ENCODE measurements around the gene TMEM132C. TPM values are rescaled to one million over a fixed set of nuclear protein-coding genes. Genes with fewer than 3 reads are reported as not detected.
"Not testable (repeated sequence)": the region's sequence is repeated elsewhere in the genome, so short reads cannot be mapped to it uniquely, and the experiment has no call there.

Gene TMEM132C
- total RNA-seq, 1 donor from 2014 or later: 0.64 TPM

DNA sequence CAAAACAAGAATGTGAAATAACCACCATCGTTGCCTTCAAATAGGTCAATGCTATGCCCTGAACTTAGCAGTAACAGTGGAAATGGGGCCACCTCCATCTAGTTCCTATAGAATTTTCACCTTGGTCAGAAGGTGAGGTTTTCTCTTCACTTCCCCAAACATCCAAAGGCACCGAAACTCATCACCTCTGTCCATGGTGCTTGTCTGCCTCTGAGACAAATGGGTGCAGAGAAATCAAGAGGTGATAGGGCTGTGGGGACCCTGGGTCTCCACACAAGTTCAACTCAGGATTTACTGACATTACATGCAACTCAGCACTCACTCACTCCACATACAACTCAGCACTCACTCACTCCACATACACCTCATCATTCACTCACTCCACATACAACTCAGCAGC lies 26.2 kb upstream of the TMEM132C start:
- TF ChIP-seq CTCF (IDR thresholded peaks at IDR 0.05): no peak
- Histone ChIP-seq H3K27me3 (no peaks in the 10 kb centered on the region), H3K4me3 (no peak overlapping the region), H3K9me3 (no peaks in the 10 kb centered on the region), H3K36me3 (no peaks in the 10 kb centered on the region), H3K4me1 (no peaks in the 10 kb centered on the region), H3K27ac (no peak overlapping the region)
- no peak for DNase-seq
- ATAC-seq: no peak
- intact Hi-C loops (cut with DNase I): no loop called here

- Histone ChIP-seq H3K36me3 (no peaks in the 10 kb centered on the region), H3K4me3 (no peak overlapping the region), H3K4me1 (no peaks in the 10 kb centered on the region), H3K27me3 (no peaks in the 10 kb centered on the region), H3K27ac (no peak overlapping the region), H3K9me3 (no peaks in the 10 kb centered on the region)
- no peak for DNase-seq
- TF ChIP-seq CTCF (IDR thresholded peaks at IDR 0.05): no peak
- intact Hi-C loops (cut with DNase I): no loop called here
- no peak for ATAC-seq
Observed at GRCh38 chr12:128245121-128245520, 21.8 kb upstream of the TMEM132C start.

DNA sequence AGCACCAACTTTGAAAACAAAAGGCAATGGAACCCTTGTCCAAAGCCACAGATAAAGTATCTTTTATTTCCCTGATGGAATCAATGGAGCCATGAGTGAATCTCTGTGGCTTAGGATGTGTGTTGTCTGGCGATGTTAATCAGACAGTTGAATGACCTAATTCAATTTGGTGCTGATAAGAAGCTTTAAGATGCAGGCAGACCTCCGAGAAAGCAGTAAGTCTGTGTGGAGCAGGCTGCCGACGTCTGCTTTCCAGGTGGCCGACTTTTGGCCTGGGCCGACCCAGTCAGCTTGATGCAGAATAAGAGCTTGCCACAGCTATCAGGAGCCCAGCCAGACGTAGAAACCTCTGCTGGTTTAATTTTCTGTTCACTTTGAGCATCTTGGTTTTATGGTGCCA lies 21.1 kb upstream of the TMEM132C start:
- TF ChIP-seq CTCF (IDR thresholded peaks at IDR 0.05): no peak
- Histone ChIP-seq H3K27me3 (no peaks in the 10 kb centered on the region), H3K27ac (no peak overlapping the region), H3K36me3 (no peaks in the 10 kb centered on the region), H3K4me3 (no peak overlapping the region), H3K9me3 (no peaks in the 10 kb centered on the region), H3K4me1 (no peaks in the 10 kb centered on the region)
- DNase-seq (no peak), ATAC-seq (no peak)
- intact Hi-C loops (cut with DNase I): no loop called here

DNA sequence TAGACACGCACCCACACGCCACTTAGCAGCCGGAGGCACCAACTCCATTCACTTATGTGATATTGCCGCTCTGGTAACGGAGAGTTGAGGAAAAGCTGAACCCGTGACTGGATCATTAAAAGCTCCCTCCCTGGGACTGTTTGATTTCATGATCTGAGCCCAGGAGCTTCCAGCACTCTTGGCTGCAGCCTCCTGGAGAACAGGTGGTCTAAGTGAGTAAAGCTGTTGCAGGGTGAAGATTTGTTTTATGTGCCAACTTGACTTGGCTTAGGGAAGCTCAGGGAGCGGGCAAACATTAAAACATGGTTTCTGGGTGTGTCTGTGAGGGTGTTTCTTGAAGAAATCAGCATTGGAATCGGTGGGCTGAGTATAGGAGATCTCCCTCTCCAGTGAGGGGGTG lies 16.9 kb upstream of the TMEM132C start:
- no peak for DNase-seq
- no peaks in the 10 kb centered on the region for H3K4me1 ChIP-seq
- H3K27me3 ChIP-seq: no peaks in the 10 kb centered on the region
- no peak overlapping the region for H3K4me3 ChIP-seq
- intact Hi-C loops (cut with DNase I): no loop called here
- H3K9me3 ChIP-seq: no peaks in the 10 kb centered on the region
- H3K36me3 ChIP-seq: no peaks in the 10 kb centered on the region
- H3K27ac ChIP-seq: no peak overlapping the region
- ATAC-seq: no peak
- TF ChIP-seq CTCF (IDR thresholded peaks at IDR 0.05): no peak

- H3K27ac ChIP-seq; H3K36me3 ChIP-seq; H3K4me3 ChIP-seq; intact Hi-C loops (cut with DNase I); DNase-seq; H3K9me3 ChIP-seq; H3K4me1 ChIP-seq; H3K27me3 ChIP-seq; ATAC-seq: not testable (repeated sequence)
Observed at GRCh38 chr12:128253829-128254228, 13.1 kb upstream of the TMEM132C start.

DNA sequence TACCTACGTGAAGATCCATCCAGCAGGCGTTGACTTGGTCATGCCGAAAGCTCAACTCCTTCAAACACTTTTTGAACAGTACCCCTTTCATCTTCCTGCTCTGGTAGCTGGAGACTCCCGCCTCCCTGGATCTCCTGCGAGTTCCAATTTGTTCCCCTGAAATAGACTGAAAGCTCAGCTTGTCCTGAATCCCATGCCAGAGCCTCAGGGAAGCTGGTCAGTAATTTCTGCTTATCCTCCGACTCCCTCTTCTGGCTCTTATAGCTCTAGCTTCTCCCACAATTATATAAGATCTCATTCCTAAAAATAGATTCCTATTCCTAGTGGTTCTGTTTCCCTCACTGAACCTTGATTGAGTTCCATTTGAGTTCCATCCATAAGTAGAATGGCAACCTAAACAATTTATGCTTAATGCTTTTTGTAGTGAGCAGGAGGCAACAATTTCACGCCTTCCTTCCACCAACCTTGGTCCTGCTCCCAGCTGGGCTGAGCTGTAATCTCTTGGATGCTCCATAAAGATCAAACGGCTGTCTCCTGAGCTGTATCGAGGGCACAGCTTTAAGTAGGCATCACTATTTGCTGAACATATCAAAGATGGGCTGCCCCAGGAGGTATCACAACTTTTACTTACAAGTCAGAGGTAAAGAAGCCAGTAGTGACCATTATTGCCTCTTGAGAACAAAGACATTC lies 8.0 kb upstream of the TMEM132C start:
- no peak overlapping the region for H3K4me3 ChIP-seq
- H3K27me3 ChIP-seq: no peaks in the 10 kb centered on the region
- intact Hi-C loops (cut with DNase I): no loop called here
- ATAC-seq (no peak), DNase-seq (no peak)
- no peak overlapping the region for H3K27ac ChIP-seq
- H3K36me3 ChIP-seq: no peaks in the 10 kb centered on the region
- H3K4me1 ChIP-seq: no peaks in the 10 kb centered on the region
- no peaks in the 10 kb centered on the region for H3K9me3 ChIP-seq
- no peak for TF ChIP-seq CTCF (IDR thresholded peaks at IDR 0.05)

Data from upper lobe of right lung (tissue), 1 donor.